Parathyroid adenoma (tissue), 2 donors: ENCODE data around the gene KDM4B.
"Not testable (repeated sequence)": the region's sequence is repeated elsewhere in the genome, so short reads cannot be mapped to it uniquely, and the experiment has no call there.

ENCODE experiments used
- H2AFZ ChIP-seq: fragments of 300-600 bp; sonication (generic); one replicate; pipeline ENCODE4 v1.7.0; 2017; ENCODE audit warnings: antibody characterized with exemption, mild to moderate bottlenecking
- H3K27ac ChIP-seq: fragments of 300-600 bp; sonication (generic); one replicate; pipeline ENCODE4 v1.7.0; 2017
- H3K27me3 ChIP-seq: fragments of 300-600 bp; sonication (generic); one replicate; pipeline ENCODE4 v1.7.0; 2017; ENCODE audit warnings: low read length; ENCODE audit not compliant: control insufficient read depth, insufficient read depth
- H3K36me3 ChIP-seq: fragments of 300-600 bp; sonication (generic); one replicate; pipeline ENCODE4 v1.7.0; 2017; ENCODE audit warnings: low read length; ENCODE audit not compliant: control insufficient read depth, insufficient read depth
- H3K4me1 ChIP-seq: fragments of 300-600 bp; sonication (generic); one replicate; pipeline ENCODE4 v1.7.0; 2017; ENCODE audit warnings: control low read depth
- H3K4me2 ChIP-seq: fragments of 300-600 bp; sonication (generic); one replicate; pipeline ENCODE4 v1.7.0; 2017; ENCODE audit warnings: low read length
- H3K4me3 ChIP-seq: fragments of 300-600 bp; sonication (generic); one replicate; pipeline ENCODE4 v1.7.0; 2017; ENCODE audit warnings: low read depth, low read length
- H3K79me2 ChIP-seq: fragments of 300-600 bp; sonication (generic); one replicate; pipeline ENCODE4 v1.7.0; 2017; ENCODE audit warnings: control low read depth
- H3K9ac ChIP-seq: fragments of 300-600 bp; sonication (generic); one replicate; pipeline ENCODE4 v1.7.0; 2017; ENCODE audit warnings: mild to moderate bottlenecking
- H3K9me3 ChIP-seq: fragments of 300-600 bp; sonication (generic); one replicate; pipeline ENCODE4 v1.7.0; 2017; ENCODE audit warnings: low read length; ENCODE audit not compliant: control insufficient read depth
- TF ChIP-seq, protein P1 (sequence below): fragments of 300-600 bp; sonication (generic); IDR thresholded peaks from one replicate; pipeline ENCODE4 v1.7.0; 2017; ENCODE audit warnings: antibody characterized with exemption, mild to moderate bottlenecking
- donor health status: primary hyperparathyroidism.

The KDM4B gene

DNA sequence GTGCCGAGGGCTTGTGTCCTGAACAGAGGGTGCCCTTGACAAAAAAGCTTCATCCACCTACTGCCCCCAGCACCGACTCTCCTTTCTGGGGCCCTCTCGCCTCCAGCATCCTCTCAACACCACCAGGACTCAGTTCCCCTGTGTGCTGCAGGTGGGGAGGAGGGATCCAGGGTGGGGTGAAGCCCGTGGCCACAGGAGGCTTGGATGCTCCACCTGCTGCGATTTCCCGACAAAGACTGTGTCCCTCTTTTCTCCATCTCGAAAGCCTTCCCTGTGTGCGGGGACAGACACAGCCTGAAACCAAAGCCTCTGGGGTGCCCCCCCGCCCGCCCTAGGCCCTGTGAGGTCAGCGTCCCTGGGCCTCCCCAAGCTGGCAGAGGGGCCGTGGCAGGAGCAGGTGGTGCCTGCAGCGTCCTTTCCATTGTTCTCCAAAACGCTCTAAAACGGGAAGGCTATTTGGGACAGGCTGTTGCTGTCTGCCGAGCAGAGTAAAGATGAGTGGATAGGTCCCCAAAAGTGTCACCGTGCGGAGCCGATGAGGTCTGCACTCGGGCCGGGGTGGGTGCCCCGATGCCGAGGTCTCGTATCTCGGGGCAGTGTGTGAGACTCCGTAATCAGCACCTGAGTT lies 186.0 kb downstream of the KDM4B start:
- H3K4me3 ChIP-seq, result no peak overlapping the region
- H2AFZ ChIP-seq, result no peak overlapping the region
- H3K4me1 ChIP-seq, result no peaks in the 10 kb centered on the region
- H3K79me2 ChIP-seq, result no peaks in the 10 kb centered on the region
- H3K9ac ChIP-seq, result no peak overlapping the region
- H3K36me3 ChIP-seq, result no peaks in the 10 kb centered on the region
- no peak overlapping the region for H3K4me2 ChIP-seq
- H3K27ac ChIP-seq, result no peak overlapping the region
- H3K9me3 ChIP-seq, result no peaks in the 10 kb centered on the region
- no peaks in the 10 kb centered on the region for H3K27me3 ChIP-seq
- TF ChIP-seq, protein P1, sequence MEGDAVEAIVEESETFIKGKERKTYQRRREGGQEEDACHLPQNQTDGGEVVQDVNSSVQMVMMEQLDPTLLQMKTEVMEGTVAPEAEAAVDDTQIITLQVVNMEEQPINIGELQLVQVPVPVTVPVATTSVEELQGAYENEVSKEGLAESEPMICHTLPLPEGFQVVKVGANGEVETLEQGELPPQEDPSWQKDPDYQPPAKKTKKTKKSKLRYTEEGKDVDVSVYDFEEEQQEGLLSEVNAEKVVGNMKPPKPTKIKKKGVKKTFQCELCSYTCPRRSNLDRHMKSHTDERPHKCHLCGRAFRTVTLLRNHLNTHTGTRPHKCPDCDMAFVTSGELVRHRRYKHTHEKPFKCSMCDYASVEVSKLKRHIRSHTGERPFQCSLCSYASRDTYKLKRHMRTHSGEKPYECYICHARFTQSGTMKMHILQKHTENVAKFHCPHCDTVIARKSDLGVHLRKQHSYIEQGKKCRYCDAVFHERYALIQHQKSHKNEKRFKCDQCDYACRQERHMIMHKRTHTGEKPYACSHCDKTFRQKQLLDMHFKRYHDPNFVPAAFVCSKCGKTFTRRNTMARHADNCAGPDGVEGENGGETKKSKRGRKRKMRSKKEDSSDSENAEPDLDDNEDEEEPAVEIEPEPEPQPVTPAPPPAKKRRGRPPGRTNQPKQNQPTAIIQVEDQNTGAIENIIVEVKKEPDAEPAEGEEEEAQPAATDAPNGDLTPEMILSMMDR, result no peak

DNA sequence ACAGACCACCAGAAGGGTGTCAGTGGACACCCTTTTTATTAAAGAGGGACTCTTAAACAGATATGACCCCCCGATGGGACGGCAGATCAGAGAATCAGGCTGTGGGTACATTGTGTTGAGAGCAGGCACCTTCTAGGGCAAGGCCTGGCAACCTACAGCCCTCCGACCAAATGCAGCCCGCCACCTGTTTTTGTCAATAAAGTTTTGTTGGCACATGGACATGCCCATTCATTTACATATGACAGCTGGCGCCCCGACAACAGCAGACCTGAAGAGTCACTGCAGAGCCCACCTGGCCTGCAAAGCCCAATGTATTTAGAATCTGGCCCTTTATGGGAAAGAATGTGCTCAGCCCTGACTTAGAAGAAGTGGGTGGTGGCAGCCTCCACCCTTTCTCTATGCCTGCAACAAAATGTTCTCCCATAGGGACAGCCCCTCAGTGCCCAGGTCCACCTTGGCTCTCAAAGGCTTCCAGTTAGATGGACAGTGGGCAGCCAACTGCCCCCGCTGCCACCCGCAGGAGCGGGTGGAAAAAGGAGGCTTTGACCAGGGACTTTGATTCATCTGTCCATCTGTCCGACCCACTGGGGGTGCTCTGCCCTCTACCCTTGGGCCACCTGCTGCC lies 186.8 kb downstream of the KDM4B start:
- Histone ChIP-seq H3K4me3 (no peak overlapping the region), H3K79me2 (no peaks in the 10 kb centered on the region), H3K4me2 (no peak overlapping the region), H3K9ac (no peak overlapping the region), H3K9me3 (no peaks in the 10 kb centered on the region), H3K36me3 (no peaks in the 10 kb centered on the region), H3K4me1 (no peaks in the 10 kb centered on the region), H3K27ac (no peak overlapping the region), H3K27me3 (no peaks in the 10 kb centered on the region), H2AFZ (no peak overlapping the region)
- TF ChIP-seq, protein P1, result no peak

DNA sequence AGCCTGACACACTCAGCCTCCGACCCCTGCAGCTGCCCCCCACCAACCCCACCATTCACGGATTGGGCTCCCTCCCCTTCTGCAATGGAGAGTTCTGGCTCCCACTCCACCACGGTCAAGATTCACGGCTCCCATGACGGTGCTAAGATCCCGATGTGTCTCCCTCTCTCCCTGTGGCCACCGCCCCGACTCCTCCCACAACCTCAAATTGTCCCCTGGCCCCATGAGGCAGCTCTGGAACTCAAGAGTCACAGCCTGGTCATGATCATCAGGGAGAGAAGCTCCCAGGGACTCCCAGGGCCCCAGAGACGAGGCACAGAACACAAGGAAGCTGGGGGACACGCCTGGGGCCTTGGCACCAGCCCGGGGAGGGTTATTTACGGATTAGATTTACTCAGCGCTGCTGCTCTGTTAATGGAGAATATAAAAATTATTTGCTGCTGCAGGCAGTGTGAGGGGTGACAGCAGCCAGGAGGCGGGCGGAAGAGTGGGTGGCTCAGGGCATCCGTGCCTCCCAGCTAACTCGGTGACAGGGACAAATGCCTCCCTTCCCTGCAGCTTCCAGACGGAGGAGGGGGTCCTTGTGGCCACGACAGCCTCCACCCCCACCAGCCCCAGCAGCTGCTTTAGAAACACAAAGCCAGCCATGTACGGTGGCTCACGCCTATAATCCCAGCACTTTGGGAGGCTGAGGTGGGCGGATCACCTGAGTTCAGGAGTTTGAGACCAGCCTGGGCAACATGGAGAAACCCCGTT lies 187.5 kb downstream of the KDM4B start:
- TF ChIP-seq, protein P1, result no peak
- no peak overlapping the region for H3K27ac ChIP-seq

GRCh38 chr19:5157186-5157585 lies 188.3 kb downstream of the KDM4B start:
- Histone ChIP-seq H3K27ac (no peak overlapping the region), H3K4me2 (no peak overlapping the region), H3K79me2 (no peaks in the 10 kb centered on the region), H3K9ac (no peak overlapping the region), H3K27me3 (no peaks in the 10 kb centered on the region), H3K4me1 (no peaks in the 10 kb centered on the region), H2AFZ (no peak overlapping the region), H3K36me3 (no peaks in the 10 kb centered on the region), H3K9me3 (no peaks in the 10 kb centered on the region), H3K4me3 (no peak overlapping the region)
- TF ChIP-seq, protein P1, result no peak

More for the DNA sequence above, 187.5 kb downstream of the KDM4B start:
- Histone ChIP-seq H3K9ac (no peak overlapping the region), H2AFZ (no peak overlapping the region), H3K79me2 (no peaks in the 10 kb centered on the region), H3K36me3 (no peaks in the 10 kb centered on the region), H3K27me3 (no peaks in the 10 kb centered on the region), H3K4me2 (no peak overlapping the region), H3K4me1 (no peaks in the 10 kb centered on the region), H3K9me3 (no peaks in the 10 kb centered on the region), H3K4me3 (no peak overlapping the region)

- not testable (repeated sequence) for H3K27me3 ChIP-seq, H3K4me1 ChIP-seq, H3K79me2 ChIP-seq, H3K4me2 ChIP-seq, H2AFZ ChIP-seq, H3K36me3 ChIP-seq, H3K9ac ChIP-seq, H3K27ac ChIP-seq, H3K9me3 ChIP-seq, H3K4me3 ChIP-seq
Observed at GRCh38 chr19:5158549-5159134, 189.7 kb downstream of the KDM4B start.

GRCh38 chr19:5160158-5160795 lies 191.4 kb downstream of the KDM4B start:
- H3K27me3 ChIP-seq, H3K4me3 ChIP-seq, H3K9me3 ChIP-seq, H3K4me2 ChIP-seq, H3K79me2 ChIP-seq, H3K9ac ChIP-seq, H3K4me1 ChIP-seq, H3K27ac ChIP-seq, H2AFZ ChIP-seq, H3K36me3 ChIP-seq: not testable (repeated sequence)
